Activated naive CD4-positive, alpha-beta T cell treated with Interleukin-2 at 50 U/mL for 16 hours (primary cell): ENCODE data around the gene RNF8.

Source experiments
- DNase-seq: peaks from one replicate; pipeline ENCODE4 v3.0.0-alpha.2; 2020

RNF8 gene

GRCh38 chr6:37362101-37362828 lies 8.5 kb downstream of the RNF8 start:
- no peak for DNase-seq

DNA sequence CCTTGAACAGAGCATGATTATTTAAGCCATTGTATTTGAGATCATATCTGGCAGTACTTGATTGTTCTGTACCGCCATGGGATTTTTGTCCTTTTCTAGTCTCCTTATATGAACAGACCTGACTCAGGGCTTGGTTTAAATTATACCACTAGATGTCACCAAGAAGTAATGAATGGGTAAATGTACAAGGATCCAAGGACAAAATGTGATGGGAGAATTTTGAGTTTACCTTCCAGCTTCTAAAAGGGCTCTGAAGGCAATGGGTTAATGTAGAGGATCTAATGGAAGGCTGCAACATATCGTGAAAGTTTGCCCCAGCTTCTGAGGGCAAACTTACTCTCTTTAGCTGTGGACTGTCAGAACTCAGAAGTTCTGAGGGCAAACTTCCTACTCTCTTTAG lies 12.0 kb downstream of the RNF8 start:
- no peak for DNase-seq

GRCh38 chr6:37366910-37367309 lies 13.1 kb downstream of the RNF8 start:
- no peak for DNase-seq

DNA sequence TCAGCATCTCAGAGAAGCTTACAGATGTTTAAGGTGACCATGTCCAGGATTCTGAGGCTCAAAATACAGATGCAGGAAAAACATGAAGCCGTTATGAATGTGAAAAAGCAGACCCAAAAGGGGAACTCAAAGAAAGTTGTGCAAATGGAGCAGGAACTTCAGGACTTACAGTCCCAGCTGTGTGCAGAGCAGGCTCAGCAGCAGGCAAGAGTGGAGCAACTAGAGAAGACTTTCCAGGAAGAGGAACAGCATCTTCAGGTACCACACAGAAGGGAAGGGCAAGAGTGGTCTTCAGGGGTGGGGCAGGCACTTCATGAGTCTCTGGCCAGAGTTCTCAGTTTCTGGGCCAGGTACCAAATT lies 15.2 kb downstream of the RNF8 start:
- DNase-seq = no peak

- DNase-seq = no peak
Observed at GRCh38 chr6:37369321-37370201, 15.8 kb downstream of the RNF8 start.

DNA sequence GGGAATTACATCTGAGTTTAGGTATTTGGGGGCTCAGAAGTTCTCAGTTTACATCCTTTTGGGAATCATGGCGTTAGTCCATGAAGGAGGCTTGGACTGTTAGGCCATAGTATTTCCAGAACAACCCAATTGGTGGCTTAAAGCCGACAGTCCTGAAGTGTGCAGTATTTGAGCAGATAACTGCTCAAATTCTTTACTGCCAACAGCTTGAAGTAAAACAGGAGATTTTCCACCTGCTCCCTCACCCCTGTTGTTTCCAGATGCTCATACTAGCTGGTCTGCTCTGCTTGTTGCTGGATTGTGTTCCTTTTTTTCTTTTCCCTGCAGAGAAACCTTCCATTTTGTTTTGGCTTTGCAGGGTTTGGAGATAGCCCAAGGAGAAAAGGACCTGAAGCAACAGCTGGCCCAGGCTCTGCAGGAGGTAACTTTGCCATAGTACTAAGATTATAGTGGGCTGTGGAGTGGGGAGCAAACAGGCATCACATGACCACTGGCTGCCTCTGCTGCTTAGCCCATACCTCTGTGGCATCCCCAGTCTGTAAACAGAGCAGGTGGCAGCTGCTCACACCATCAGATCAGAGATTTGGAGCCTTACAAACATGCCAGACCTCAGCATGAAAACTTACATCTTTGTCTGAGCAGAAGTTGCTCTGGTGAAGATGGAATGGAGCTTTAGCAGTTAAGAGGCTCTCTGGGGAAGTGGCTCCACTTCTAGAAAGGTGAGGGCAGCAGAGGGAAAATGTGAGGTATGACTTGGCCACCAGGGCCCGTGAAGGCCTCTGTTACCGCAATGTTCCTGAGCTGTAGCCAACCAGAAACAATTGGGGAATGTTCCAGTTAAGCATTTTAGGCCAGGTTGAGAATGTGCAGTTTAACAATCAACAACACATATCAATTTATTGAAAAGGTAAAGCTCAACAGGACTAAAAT lies 17.6 kb downstream of the RNF8 start:
- no peak for DNase-seq

- no peak for DNase-seq
Observed at GRCh38 chr6:37372116-37372515, 18.3 kb downstream of the RNF8 start.

DNA sequence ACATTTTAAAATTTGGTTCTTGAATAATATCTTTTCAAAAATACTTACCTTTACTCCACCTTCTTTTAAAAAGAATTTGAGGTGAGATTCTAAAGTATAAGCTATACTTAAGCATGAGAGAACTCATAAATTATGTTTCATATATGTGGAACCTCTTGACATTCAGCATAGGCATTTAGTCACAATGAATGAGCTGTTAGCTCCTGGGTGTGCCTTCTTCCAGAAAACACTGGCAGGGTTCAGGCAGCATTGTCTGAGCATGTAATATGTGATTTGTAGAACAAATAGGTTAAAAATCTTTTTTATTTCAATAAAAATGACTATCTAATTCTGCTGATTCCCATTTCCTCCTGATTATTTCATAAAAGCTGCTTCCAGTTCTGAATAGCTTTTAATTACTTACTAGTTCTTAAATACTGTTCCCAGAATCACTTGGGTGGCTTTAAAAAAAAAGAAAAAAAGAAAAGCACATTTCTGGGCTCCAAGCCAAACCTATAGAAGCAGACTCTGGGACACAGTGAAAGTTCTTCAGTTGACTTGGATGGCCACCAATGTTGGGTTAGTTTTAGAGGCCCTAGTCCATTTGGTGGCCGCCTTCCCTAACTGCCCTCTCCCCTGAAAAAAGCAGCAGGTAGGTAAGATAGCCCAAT lies 20.2 kb downstream of the RNF8 start:
- no peak for DNase-seq

DNA sequence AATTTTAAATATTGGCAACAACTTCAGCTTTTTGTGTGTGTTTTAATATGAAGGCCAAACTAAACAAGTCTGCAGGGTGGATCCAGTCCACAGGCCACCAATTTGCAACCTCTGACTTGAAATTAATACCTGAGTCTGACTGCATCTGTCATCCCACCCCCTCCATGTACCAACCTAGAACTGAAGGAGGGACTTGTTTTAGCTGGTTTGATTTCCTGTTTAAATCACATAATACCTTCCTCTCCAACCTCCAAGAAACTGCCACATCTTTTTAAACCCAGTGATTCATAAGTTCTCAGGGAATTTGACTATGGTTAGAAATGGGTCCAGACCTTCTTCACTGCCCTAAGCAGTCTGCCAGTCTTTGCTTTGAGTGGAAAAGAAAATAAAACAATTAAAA lies 21.6 kb downstream of the RNF8 start:
- no peak for DNase-seq

GRCh38 chr6:37376078-37376743 lies 22.4 kb downstream of the RNF8 start:
- DNase-seq = no peak

GRCh38 chr6:37381579-37381978 lies 27.8 kb downstream of the RNF8 start:
- peak; percentile 7 for DNase-seq

GRCh38 chr6:37382994-37383765 lies 29.4 kb downstream of the RNF8 start:
- no peak for DNase-seq

DNA sequence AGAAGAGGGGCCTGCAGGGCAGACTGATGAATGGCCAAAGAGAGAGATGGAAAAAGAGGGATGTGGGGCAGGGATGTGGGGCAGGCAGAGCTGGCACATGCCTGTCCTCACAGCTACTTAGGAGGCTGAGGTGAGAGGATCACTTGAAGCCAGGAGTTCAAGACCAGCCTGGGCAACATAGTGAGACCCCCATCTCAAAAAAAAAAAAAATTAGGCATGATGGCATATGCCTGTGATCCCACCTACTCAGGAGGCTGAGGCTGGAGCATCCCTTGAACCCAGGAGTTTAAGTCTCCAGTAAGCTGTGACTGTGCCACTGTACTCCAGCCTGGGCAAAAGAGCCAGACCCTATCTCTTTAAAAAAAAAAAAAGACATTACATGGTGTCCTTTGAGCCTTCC lies 34.8 kb downstream of the RNF8 start:
- DNase-seq = no peak

DNA sequence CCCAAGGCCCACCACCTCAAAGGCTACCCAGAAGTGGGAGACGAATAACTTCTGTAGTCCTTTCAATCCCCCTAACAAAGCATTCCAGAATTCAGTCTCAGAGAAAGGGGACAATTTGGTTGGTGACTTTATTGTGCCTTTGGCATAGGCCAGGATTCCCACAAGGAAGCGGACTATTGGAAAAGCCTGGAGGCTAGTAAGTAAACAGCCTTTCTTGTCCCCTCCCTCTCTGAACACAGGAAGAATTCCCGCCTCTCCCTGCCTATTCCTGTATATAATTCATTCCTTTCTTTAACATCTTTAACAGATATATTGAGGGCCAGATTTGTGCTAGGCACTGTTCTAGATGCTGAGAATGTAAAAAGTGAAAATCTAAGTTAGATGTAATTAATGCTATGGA lies 36.1 kb downstream of the RNF8 start:
- DNase-seq = no peak

GRCh38 chr6:37391120-37391519 lies 37.3 kb downstream of the RNF8 start:
- no peak for DNase-seq

- no peak for DNase-seq
Observed at GRCh38 chr6:37392821-37393220, 39.0 kb downstream of the RNF8 start.

GRCh38 chr6:37393381-37393929 lies 39.7 kb downstream of the RNF8 start:
- no peak for DNase-seq

DNA sequence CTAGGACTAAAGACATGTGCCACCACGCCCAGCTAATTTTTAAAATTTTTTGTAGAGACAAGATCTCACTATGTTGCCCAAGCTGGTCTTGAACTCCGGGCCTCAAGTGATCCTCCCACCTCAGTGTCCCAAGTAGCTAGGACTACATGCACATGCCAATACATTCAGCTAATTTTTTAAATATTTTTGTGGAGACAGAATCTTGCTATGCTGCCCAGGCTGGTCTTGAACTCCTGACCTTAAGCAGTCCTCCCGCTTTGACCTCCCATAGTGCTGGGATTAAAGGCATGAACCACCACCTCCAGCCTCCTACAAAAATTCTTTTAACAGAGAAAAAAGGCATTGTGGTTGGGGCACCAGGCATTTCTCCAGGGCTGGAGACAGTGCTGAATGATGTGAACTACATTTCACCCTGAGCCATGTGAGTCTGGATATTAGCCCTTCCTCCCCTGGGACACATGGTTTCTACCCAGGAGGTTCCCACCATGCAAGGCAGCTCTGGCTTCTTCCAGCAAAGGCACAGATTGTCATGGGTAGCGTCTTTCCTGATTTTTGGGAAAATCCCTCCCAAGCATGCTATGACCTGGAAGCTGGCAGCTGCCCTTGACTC lies 42.9 kb downstream of the RNF8 start:
- DNase-seq = no peak

- no peak for DNase-seq
Observed at GRCh38 chr6:37399131-37399530, 45.3 kb downstream of the RNF8 start.

DNA sequence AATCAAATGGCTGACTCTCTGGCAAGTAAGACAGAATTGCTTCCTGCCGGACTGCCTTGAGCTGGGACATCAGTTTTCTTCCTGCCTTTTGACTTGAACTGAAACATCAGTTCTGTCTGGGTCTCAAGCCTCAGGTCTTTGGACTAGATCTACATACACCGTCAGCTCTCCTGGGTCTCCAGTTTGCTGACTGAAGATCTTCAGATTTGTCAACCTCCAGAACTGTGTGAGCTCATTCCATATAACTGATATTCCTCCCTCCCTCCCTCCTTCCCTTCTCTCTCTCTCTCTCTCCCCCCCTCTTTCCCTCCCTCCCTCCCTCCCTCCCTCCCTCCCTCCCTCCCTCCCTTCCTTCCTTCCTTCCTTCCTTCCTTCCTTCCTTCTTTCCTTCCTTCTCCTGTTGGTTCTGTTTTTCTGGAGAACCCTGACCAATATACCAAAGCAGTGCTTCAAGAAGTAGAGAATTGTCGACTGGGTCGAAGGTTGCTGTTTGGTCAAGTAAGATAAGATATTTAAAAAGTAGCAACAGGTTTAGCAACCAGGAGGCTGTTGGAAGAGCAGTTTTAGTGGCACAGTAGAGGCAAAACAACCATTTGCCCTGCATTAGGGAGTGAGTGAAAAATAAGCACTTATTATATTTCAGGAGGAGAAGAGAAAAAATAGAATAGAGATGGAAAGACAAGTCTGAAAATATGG lies 46.2 kb downstream of the RNF8 start:
- DNase-seq = no peak
